HL-60 (cell line): ENCODE data around the gene DOCK7.
"Not testable (repeated sequence)": the region's sequence is repeated elsewhere in the genome, so short reads cannot be mapped to it uniquely, and the experiment has no call there.

Source experiments
- DNase-seq, 2 experiments: peaks; one replicate each; pipeline ENCODE4 v3.0.0-alpha.2; 2010 to 2020; ENCODE audit warnings: low read depth in 1 of 2, low spot score in 1 of 2
- H3K27ac ChIP-seq: fragments of 250-450 bp; sonication (Bioruptor Pico); replicated peaks from 2 replicates; pipeline ENCODE4 v1.5.1; 2020; ENCODE audit warnings: mild to moderate bottlenecking, moderate library complexity
- H3K27me3 ChIP-seq: fragments of 250-450 bp; sonication (Bioruptor Pico); 2 replicates; pipeline ENCODE4 v1.5.1; 2021; ENCODE audit warnings: mild to moderate bottlenecking, moderate library complexity; ENCODE audit not compliant: insufficient read depth, poor library complexity, severe bottlenecking
- H3K4me3 ChIP-seq: replicated peaks from 2 replicates; pipeline ENCODE4 v1.5.1; 2011; ENCODE audit warnings: mild to moderate bottlenecking, control low read depth, low read length; ENCODE audit not compliant: insufficient read depth
- CTCF ChIP-seq: IDR thresholded peaks from one replicate; pipeline ENCODE4 v1.5.1; 2011; ENCODE audit warnings: low read length, control low read depth, inconsistent platforms; ENCODE audit not compliant: insufficient read depth
- GABPA ChIP-seq: IDR thresholded peaks from 2 replicates; pipeline ENCODE4 v1.6.1; 2012; ENCODE audit warnings: low read depth
- POLR2AphosphoS5 ChIP-seq: IDR thresholded peaks from 2 replicates; pipeline ENCODE4 v1.6.1; 2012; ENCODE audit warnings: low read depth
- REST ChIP-seq: IDR thresholded peaks from 2 replicates; pipeline ENCODE4 v1.6.1; 2012; ENCODE audit warnings: low read depth; ENCODE audit not compliant: insufficient replicate concordance
- SPI1 ChIP-seq: IDR thresholded peaks from 2 replicates; pipeline ENCODE4 v1.6.1; 2012; ENCODE audit warnings: low read depth, mild to moderate bottlenecking, borderline replicate concordance

Gene DOCK7

DNA sequence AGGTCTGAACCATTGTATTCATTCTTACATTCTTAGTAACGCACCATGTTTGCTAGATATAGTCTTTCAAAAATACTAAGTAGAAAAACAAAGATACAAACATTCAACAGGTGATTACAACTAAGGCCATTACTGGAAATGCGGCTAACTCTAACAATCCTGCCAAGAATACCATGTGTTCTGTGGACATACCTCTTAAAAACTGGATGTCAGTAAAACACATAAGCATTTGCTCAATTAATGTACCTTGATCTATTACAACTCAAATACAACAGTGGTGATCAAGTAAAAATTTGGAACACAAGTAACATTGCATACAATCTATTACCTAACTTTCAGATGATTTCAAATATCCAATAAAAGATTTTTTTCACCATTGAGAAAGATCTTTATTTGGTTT, 75.4 kb downstream of the DOCK7 start:
- Histone ChIP-seq H3K27me3 (no peaks in the 10 kb centered on the region), H3K27ac (no peak overlapping the region), H3K4me3 (no peak overlapping the region)
- TF ChIP-seq REST (no peak), GABPA (no peak), CTCF (no peak), SPI1 (no peak), POLR2AphosphoS5 (no peak)
- DNase-seq = no peak

DNA sequence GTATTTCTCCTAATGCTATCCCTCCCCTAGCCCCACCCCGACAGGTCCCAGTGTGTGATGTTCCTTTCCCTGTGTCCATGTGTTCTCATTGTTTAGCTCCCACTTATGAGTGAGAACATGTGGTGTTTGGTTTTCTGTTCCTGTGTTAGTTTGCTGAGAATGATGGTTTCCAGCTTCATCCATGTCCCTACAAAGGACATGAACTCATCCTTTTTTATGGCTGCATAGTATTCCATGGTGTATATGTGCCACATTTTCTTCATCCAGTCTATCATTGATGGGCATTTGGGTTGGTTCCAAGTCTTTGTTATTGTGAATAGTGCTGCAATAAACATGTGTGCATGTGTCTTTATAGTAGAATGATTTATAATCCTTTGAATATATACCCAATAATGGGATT, 77.6 kb downstream of the DOCK7 start:
- not testable (repeated sequence) for H3K27me3 ChIP-seq, H3K4me3 ChIP-seq, H3K27ac ChIP-seq, DNase-seq

DNA sequence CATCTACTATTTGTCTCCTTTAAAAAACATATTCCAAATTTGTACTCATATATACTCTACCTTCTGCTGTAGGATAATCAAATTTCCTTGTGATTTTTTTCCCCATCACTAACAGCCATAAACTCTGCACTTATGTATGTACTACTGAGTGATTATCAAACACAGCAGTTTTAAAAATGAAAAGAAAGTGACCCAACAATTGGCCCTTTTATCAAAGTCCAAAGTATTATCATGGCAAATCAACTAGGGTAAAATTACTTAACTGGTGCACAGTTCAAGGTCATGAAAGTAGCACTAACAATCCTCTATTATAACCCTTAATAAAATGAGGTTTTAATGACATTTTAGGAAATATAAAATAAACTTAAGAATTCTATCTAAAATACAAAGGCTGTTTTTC, 79.3 kb downstream of the DOCK7 start:
- Histone ChIP-seq H3K27ac (no peak overlapping the region), H3K27me3 (no peaks in the 10 kb centered on the region), H3K4me3 (no peak overlapping the region)
- no peak for TF ChIP-seq GABPA
- no peak for TF ChIP-seq POLR2AphosphoS5
- TF ChIP-seq SPI1 = no peak
- no peak for TF ChIP-seq REST
- TF ChIP-seq CTCF = no peak
- no peak for DNase-seq

GRCh38 chr1:62601457-62601856, 86.7 kb downstream of the DOCK7 start:
- no peak for TF ChIP-seq GABPA
- no peak for TF ChIP-seq CTCF
- TF ChIP-seq POLR2AphosphoS5 = no peak
- TF ChIP-seq REST = no peak
- no peak for TF ChIP-seq SPI1
- Histone ChIP-seq H3K4me3 (no peak overlapping the region), H3K27me3 (no peaks in the 10 kb centered on the region), H3K27ac (no peak overlapping the region)
- DNase-seq = no peak
